Activated naive CD8-positive, alpha-beta T cell treated with anti-CD3 and anti-CD28 coated beads, Interleukin-2, amount 50 U/mL, for 24 hours (primary cell): Measurements from ENCODE around the gene REEP3.

ENCODE experiments used
- ATAC-seq: fragments of 150-1000 bp; cut with Tn5 transposase; one replicate; pipeline ENCODE4 v1.10.0; 2021
- DNase-seq: peaks from one replicate; pipeline ENCODE4 v3.0.0; 2021
- H3K27ac Mint-ChIP-seq: one replicate; pipeline ENCODE4 v1.8.0; 2021; ENCODE audit warnings: mild to moderate bottlenecking, mixed read lengths
- H3K27me3 Mint-ChIP-seq: one replicate; pipeline ENCODE4 v1.8.0; 2021; ENCODE audit warnings: mixed read lengths
- H3K36me3 Mint-ChIP-seq: one replicate; pipeline ENCODE4 v1.8.0; 2021; ENCODE audit warnings: low read depth, mixed read lengths
- H3K4me1 Mint-ChIP-seq: one replicate; pipeline ENCODE4 v1.8.0; 2021; ENCODE audit warnings: mixed read lengths
- H3K4me3 Mint-ChIP-seq: one replicate; pipeline ENCODE4 v1.8.0; 2021; ENCODE audit warnings: mild to moderate bottlenecking, moderate library complexity, mixed read lengths
- H3K9me3 Mint-ChIP-seq: one replicate; pipeline ENCODE4 v1.8.0; 2021; ENCODE audit warnings: mixed read lengths

REEP3 gene

DNA sequence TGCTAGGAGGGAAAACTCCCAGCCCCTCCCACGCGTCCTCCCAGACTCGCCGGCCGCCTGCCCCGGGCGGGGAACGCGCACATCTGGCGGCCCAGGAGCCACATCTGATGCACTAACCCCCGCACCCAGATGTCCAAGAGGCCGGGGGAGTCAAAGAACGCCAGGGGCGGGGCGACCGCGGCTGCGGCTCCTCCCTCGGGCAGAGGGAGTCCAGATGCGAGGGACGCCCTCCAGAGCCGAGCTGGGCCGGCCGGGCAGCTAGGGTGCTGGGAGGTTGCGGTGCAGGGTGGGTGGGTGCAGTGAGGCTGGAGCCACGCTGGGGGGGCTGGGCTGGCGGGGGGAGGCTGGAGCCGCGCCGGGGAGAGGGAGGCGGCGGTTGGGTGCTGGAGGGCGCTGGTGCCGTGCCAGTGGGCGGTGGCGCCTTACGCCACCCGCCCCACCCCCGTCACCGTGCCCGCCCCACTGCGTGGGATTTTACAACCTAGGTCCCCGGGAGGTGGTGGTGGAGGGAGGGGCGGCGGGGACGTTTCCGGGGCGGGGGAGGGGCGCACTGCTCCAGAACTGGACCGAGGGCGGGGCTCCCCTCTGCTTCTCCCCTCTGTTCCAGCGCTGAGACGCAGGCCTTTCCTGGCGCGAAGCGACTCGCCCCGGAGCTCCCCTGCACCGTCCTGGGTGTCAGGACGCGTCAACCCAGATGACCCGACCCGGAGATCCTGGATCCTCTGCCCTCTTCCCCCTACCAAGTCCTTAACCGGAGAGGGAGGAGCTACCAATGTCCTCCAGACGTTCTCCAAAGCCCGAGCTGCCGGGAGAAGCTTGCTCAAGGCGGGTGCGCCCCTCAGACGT is 109.1 kb downstream of the REEP3 start:
- peaks cover 30% of the 10 kb centered on the region for H3K4me1 Mint-ChIP-seq
- peaks cover 2% of the 10 kb centered on the region for H3K27me3 Mint-ChIP-seq
- no peaks in the 10 kb centered on the region for H3K36me3 Mint-ChIP-seq
- no peaks in the 10 kb centered on the region for H3K9me3 Mint-ChIP-seq
- H3K27ac Mint-ChIP-seq: peak overlapping the region; percentile 84
- ATAC-seq: peak; percentile 66
- H3K4me3 Mint-ChIP-seq: peak overlapping the region; percentile 83
- peak; percentile 80 for DNase-seq

- Mint-ChIP-seq H3K27ac (no peak overlapping the region), H3K27me3 (peaks cover 2% of the 10 kb centered on the region), H3K9me3 (no peaks in the 10 kb centered on the region), H3K4me3 (peak overlapping the region; percentile 83), H3K36me3 (no peaks in the 10 kb centered on the region), H3K4me1 (peaks cover 30% of the 10 kb centered on the region)
- DNase-seq (no peak), ATAC-seq (no peak)
These were observed 109.9 kb downstream of the REEP3 start for GRCh38 chr10:63630931-63631680.

GRCh38 chr10:63631991-63632390 is 110.8 kb downstream of the REEP3 start:
- no peaks in the 10 kb centered on the region for H3K36me3 Mint-ChIP-seq
- H3K27ac Mint-ChIP-seq: no peak overlapping the region
- ATAC-seq (no peak), DNase-seq (no peak)
- peaks cover 2% of the 10 kb centered on the region for H3K27me3 Mint-ChIP-seq
- peaks cover 30% of the 10 kb centered on the region for H3K4me1 Mint-ChIP-seq
- no peaks in the 10 kb centered on the region for H3K9me3 Mint-ChIP-seq
- no peak overlapping the region for H3K4me3 Mint-ChIP-seq

- peaks cover 21% of the 10 kb centered on the region for H3K4me1 Mint-ChIP-seq
- H3K27me3 Mint-ChIP-seq: peaks cover 2% of the 10 kb centered on the region
- H3K4me3 Mint-ChIP-seq: no peak overlapping the region
- no peaks in the 10 kb centered on the region for H3K36me3 Mint-ChIP-seq
- ATAC-seq (no peak), DNase-seq (no peak)
- H3K9me3 Mint-ChIP-seq: no peaks in the 10 kb centered on the region
- no peak overlapping the region for H3K27ac Mint-ChIP-seq
These were observed 112.7 kb downstream of the REEP3 start for GRCh38 chr10:63633677-63634487.

DNA sequence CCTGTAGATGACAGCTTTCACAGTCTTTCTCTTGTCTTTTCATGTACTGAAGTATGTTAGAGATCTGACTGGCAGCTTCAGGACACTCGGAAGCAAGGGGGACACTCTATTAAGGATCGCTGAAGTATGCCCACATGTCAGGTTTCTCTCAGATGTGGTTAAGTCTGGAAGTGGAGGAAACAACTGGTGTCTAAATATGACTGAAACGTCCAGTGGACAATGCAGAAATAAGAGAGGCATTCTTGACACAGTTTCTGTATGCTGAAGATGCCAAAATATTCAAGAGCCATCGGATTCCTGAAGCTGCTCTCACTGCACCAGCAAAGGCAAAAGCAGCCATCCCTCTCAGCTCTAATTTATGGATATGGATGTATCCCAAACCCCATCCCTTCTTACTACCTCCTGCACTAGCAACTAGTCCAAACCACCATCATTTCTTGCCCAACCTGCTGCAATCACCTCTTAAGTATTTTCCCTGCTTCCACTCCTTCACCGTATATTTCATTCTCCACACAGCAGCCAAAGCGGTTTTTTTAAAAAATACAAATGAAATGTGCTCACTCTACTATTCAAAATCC is 113.4 kb downstream of the REEP3 start:
- Mint-ChIP-seq H3K27me3 (peaks cover 2% of the 10 kb centered on the region), H3K4me1 (peaks cover 14% of the 10 kb centered on the region), H3K4me3 (no peak overlapping the region), H3K9me3 (no peaks in the 10 kb centered on the region), H3K27ac (no peak overlapping the region), H3K36me3 (no peaks in the 10 kb centered on the region)
- no peak for ATAC-seq
- no peak for DNase-seq

- H3K27ac Mint-ChIP-seq: no peak overlapping the region
- H3K27me3 Mint-ChIP-seq: no peaks in the 10 kb centered on the region
- no peaks in the 10 kb centered on the region for H3K9me3 Mint-ChIP-seq
- no peaks in the 10 kb centered on the region for H3K36me3 Mint-ChIP-seq
- no peak overlapping the region for H3K4me3 Mint-ChIP-seq
- no peak for ATAC-seq
- DNase-seq: no peak
- H3K4me1 Mint-ChIP-seq: peaks cover 6% of the 10 kb centered on the region
These were observed 115.6 kb downstream of the REEP3 start for GRCh38 chr10:63636812-63637211.

GRCh38 chr10:63637901-63638327 is 116.7 kb downstream of the REEP3 start:
- peaks cover 4% of the 10 kb centered on the region for H3K4me1 Mint-ChIP-seq
- no peaks in the 10 kb centered on the region for H3K9me3 Mint-ChIP-seq
- no peaks in the 10 kb centered on the region for H3K36me3 Mint-ChIP-seq
- no peaks in the 10 kb centered on the region for H3K27me3 Mint-ChIP-seq
- no peak overlapping the region for H3K4me3 Mint-ChIP-seq
- DNase-seq (no peak), ATAC-seq (no peak)
- H3K27ac Mint-ChIP-seq: no peak overlapping the region

GRCh38 chr10:63641366-63641765 is 120.2 kb downstream of the REEP3 start:
- Mint-ChIP-seq H3K9me3 (no peaks in the 10 kb centered on the region), H3K4me3 (no peak overlapping the region), H3K27me3 (no peaks in the 10 kb centered on the region), H3K4me1 (peaks cover 10% of the 10 kb centered on the region), H3K27ac (no peak overlapping the region), H3K36me3 (no peaks in the 10 kb centered on the region)
- no peak for DNase-seq
- ATAC-seq: no peak

GRCh38 chr10:63641799-63642198 is 120.6 kb downstream of the REEP3 start:
- H3K4me3 Mint-ChIP-seq: no peak overlapping the region
- peaks cover 10% of the 10 kb centered on the region for H3K4me1 Mint-ChIP-seq
- ATAC-seq (no peak), DNase-seq (no peak)
- no peaks in the 10 kb centered on the region for H3K9me3 Mint-ChIP-seq
- H3K27ac Mint-ChIP-seq: no peak overlapping the region
- H3K27me3 Mint-ChIP-seq: no peaks in the 10 kb centered on the region
- no peaks in the 10 kb centered on the region for H3K36me3 Mint-ChIP-seq

DNA sequence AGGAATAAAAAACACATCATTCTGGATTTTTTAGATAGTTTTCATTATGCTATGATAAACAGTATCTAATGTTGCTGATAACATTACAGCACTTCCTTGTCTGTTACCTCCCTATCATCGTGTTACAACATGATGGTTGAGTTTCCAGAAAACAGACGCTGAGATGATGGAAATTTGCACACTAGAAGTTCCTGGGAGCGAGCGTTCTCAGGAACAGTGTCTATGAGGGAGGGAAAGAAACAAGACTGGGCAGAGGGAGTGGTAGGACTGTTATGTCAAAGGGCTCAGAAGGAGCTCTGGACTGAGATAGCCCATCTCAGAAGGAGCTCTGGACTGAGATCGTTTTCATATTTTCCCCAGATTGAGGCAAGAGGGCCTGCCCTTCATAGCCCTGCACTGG is 121.6 kb downstream of the REEP3 start:
- H3K9me3 Mint-ChIP-seq: no peaks in the 10 kb centered on the region
- no peak overlapping the region for H3K4me3 Mint-ChIP-seq
- no peak overlapping the region for H3K27ac Mint-ChIP-seq
- H3K27me3 Mint-ChIP-seq: peaks cover 3% of the 10 kb centered on the region
- no peaks in the 10 kb centered on the region for H3K36me3 Mint-ChIP-seq
- ATAC-seq: no peak
- no peak for DNase-seq
- peaks cover 10% of the 10 kb centered on the region for H3K4me1 Mint-ChIP-seq

- Mint-ChIP-seq H3K4me3 (no peak overlapping the region), H3K9me3 (no peaks in the 10 kb centered on the region), H3K36me3 (no peaks in the 10 kb centered on the region), H3K4me1 (peaks cover 10% of the 10 kb centered on the region), H3K27ac (no peak overlapping the region), H3K27me3 (peaks cover 5% of the 10 kb centered on the region)
- DNase-seq: no peak
- ATAC-seq: no peak
These were observed 123.4 kb downstream of the REEP3 start for GRCh38 chr10:63644418-63645142.

DNA sequence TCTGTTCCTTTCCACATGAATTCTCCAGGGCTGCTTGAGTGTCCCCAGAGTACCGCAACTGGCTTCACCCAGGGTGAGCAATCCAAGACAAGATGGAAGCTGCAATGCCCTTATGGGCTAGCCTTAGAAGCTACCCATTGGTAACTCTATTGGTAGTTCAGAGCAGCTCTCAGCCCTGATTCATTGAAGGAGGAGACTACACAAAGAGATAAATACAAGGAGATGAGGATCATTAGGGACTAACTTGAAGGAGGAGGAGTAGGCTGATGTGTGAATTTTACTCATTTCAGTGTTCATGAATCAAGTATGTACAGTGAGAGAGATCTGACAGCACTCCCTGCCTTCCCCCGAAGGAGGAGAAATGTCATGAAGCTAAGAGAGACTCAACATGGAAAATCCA is 124.0 kb downstream of the REEP3 start:
- H3K4me3 Mint-ChIP-seq: no peak overlapping the region
- H3K27ac Mint-ChIP-seq: no peak overlapping the region
- ATAC-seq (no peak), DNase-seq (no peak)
- no peaks in the 10 kb centered on the region for H3K36me3 Mint-ChIP-seq
- peaks cover 10% of the 10 kb centered on the region for H3K4me1 Mint-ChIP-seq
- H3K27me3 Mint-ChIP-seq: peaks cover 5% of the 10 kb centered on the region
- H3K9me3 Mint-ChIP-seq: no peaks in the 10 kb centered on the region

DNA sequence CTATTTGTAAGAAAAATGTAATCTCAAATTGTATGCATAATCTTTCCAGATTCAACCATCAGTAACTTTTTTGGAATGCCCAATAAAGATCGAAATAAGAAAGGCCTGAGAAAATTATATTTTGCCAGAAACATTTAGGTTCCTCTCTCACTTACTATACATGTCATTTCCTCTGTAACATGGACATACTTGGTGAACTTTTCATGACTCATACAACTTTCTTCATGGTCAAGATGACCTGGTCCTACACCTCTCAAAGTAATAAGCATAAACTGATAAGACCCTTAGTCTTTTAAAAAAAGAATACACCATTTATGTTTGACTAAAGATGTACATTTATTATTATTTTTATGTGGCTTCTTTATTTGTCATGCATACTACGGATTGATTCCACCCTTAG is 125.3 kb downstream of the REEP3 start:
- Mint-ChIP-seq H3K4me1 (peaks cover 10% of the 10 kb centered on the region), H3K4me3 (no peak overlapping the region), H3K9me3 (no peaks in the 10 kb centered on the region), H3K27me3 (peaks cover 7% of the 10 kb centered on the region), H3K36me3 (no peaks in the 10 kb centered on the region), H3K27ac (no peak overlapping the region)
- ATAC-seq (no peak), DNase-seq (no peak)

DNA sequence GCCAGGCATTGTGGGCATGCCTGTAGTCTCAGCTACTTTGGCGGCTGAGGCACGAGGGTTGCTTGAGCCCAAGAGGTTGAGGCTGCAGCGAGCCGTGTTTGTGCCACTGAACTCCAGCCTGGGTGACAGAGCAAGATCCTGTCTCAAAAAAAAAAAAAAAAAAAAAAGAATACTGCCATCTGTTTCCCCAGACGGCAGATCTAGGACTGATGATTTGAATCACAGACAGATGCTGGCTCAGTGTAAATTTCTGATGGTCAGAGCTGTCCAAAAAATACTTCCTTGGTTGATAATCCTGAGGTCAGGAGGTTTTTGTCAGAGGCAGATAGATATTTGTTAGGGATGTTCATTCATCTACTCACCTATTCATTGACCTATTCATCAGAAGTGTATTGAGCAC is 130.7 kb downstream of the REEP3 start:
- Mint-ChIP-seq H3K27me3 (peaks cover 7% of the 10 kb centered on the region), H3K27ac (no peak overlapping the region), H3K9me3 (no peaks in the 10 kb centered on the region), H3K4me3 (no peak overlapping the region), H3K36me3 (no peaks in the 10 kb centered on the region), H3K4me1 (no peaks in the 10 kb centered on the region)
- no peak for ATAC-seq
- no peak for DNase-seq
